ENCODE data around the gene SOX9.
"Not testable (repeated sequence)": the region's sequence is repeated elsewhere in the genome, so short reads cannot be mapped to it uniquely, and the experiment has no call there.

SOX9 gene

DNA sequence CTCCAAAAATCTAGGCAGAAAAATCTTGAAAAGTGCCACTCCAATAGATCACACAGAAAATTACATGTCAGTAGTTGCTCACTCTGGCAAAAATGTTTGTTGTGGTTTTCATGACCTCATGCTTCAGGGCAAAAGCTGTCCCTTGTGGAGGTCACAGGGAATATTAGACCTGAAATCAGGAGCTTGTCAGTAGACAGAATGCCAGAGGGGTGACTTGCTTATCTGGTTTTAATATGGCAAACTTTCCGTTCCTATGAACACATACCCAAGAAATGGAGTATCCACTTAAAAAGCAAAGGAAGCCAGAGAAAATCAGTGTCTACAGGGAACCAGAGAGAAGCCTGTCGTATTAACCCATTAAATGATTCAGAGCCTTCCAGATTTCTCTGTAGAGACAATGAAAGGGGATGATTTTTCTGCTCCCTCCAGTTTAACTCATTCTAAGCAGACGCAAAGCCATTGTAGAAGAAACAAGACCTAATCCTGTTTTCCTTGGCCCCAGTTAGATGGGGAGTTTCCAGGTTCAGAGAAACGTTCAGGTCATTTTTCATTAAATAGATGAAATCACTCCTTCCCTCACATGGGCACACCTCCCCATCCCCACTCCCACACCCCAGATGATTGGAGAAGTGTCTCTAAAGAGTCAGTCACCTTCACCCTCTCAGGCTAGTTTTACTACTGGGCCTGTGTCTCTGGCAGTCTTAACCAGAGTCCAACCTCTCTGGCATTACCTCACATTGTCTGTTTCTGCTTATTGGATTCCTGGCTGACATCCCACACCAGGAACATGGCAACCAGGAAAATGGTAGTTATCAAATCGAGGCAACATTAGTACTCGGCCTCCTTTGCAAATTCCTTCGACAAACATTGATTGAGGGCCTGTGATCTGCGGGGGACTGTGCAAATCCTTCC is 6.0 kb downstream of the SOX9 start:
- peak; percentile 75 for DNase-seq (ENCODE audit: low spot score)

GRCh38 chr17:72128039-72128438 is 7.2 kb downstream of the SOX9 start:
- DNase-seq (ENCODE audit: low spot score), result no peak

DNA sequence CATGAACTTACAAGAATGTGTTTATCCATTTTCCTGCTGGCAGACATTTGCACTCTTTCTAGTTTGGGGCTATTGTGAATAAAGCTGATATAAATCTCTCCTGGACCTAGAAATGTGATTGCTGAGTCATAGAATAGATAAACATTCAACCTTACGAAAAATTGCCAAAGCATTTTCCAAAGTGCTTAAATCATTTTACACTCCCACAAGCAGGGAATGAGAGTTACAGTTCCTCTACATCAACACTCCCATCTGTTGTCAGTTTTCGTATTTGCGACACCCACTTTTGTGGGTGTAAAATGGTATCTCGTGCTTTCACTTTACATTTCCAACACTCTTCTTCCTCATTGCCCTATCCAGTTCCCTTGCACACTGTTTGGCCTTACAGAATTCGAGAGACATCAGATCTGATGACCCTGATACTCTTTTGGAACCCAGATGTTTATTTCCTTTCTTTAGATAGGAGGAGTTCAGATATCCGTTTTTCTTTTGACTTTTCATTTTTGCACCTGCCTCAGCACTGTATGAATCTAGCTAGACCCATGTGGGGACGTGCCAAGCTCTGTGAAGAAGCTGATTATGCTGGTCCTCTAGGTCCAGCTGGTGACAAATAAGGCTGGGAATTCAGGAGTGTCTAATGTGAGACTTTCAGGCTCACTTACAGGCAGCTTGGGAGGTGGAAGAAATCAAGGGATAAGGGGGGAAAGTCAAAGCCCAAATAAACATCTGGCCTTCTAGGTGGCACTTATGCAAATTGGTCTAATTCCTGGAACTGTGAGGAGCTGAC is 14.0 kb downstream of the SOX9 start:
- DNase-seq (ENCODE audit: low spot score), result no peak

- DNase-seq (ENCODE audit: low spot score), result no peak
Observed at GRCh38 chr17:72135546-72136325, 14.9 kb downstream of the SOX9 start.

DNA sequence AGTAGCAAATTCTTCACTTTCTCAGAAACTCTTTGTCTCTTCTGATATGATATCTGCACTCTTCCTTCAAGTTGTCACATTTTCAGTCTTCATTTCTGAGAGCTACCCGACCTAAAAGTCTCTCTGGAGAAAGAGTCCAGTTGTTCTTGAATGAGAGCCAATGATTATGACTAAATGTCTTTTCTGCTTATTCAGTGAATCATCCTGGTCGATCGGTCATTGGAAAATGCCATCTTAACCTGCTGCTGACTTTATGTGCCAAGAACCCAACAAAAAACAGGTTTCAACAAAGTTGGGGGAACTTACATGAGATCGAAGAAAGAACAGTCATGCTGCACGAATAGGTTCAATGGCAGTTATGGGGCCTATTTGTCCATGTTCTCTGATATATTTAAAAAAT is 15.9 kb downstream of the SOX9 start:
- DNase-seq (ENCODE audit: low spot score), result peak; percentile 34

DNA sequence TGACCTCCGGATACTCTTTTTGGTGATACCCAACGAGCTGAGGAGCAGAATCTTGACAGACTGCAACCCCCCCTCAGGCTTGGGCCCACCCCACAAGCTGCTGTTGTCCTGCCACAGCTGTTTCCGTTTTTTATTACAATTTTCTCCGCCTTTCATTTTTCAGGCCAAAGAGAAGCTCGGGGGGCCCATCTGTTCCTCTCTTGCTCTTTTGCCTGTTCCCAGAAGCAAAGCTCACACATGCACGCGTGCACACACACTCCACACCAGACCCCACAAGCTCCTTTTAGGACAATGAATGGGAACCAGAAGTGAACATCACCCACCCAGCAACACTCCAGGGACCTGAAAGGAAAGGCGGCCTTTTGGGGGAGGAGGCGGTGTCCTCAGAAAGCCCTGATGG is 16.3 kb downstream of the SOX9 start:
- DNase-seq (ENCODE audit: low spot score), result no peak

- no peak for DNase-seq (ENCODE audit: low spot score)
Observed at GRCh38 chr17:72139212-72139611, 18.4 kb downstream of the SOX9 start.

GRCh38 chr17:72141336-72141735 is 20.5 kb downstream of the SOX9 start:
- DNase-seq (ENCODE audit: low spot score), result no peak

DNA sequence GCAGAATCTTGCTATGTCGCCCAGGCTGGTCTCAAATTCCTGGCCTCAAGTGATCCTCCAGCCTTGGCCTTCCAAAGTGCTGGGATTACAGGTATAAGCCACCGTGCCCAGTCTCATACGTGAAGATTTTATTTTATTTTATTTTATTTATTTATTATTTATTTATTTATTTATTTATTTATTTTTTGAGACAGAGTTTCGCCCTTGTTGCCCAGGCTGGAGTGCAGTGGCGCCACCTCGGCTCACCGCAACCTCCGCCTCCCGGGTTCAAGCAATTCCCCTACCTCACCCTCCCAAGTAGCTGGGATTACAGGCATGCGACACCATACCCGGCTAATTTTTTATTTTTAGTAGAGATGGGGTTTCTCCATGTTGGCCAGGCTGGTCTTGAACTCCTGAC is 21.3 kb downstream of the SOX9 start:
- not testable (repeated sequence) for DNase-seq (ENCODE audit: low spot score)

DNA sequence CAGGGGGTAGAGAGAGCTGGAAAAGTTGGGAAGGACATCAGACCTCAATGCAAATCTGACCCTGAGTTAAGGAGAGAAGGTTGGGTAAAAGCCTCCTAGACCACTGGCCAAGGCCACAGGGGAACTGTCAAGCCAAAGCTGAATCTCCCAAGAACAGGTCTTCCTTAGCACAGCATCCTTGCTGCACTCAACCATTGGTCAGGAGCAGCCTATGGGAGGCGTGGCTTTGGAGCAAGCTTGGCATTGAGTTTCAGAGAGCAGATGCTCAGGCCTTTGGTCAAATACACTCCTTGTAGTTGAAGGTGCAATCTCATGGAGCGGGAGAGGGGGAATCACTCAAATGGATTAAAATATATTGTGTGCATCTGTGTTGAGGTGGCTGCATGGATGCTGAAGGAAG is 21.8 kb downstream of the SOX9 start:
- DNase-seq (ENCODE audit: low spot score), result no peak

GRCh38 chr17:72143245-72143644 is 22.4 kb downstream of the SOX9 start:
- DNase-seq (ENCODE audit: low spot score), result no peak

GRCh38 chr17:72144101-72144500 is 23.3 kb downstream of the SOX9 start:
- DNase-seq (ENCODE audit: low spot score), result no peak

DNA sequence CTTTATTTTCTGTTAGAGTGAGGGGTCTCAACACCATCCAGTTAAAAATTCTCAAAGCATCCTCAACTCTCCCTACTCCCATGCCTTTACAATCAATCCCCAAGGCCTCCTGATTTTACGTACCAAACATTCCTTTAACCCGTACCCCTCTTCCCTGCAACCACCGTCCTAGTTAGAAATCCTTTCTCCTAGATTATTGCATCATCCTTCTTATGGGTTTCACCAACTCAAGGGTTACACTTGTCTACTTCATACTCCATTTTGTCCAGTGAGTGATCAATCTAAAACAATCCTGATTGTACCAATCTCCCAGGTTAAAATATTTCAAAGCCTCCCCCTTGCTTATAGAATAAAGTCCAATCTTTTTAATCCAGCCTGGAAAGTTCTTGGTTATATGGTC is 24.7 kb downstream of the SOX9 start:
- DNase-seq (ENCODE audit: low spot score), result no peak

- DNase-seq (ENCODE audit: low spot score), result peak; percentile 63
Observed at GRCh38 chr17:72145962-72146361, 25.1 kb downstream of the SOX9 start.

- DNase-seq (ENCODE audit: low spot score), result no peak
Observed at GRCh38 chr17:72146371-72146770, 25.6 kb downstream of the SOX9 start.

GRCh38 chr17:72150632-72151460 is 30.0 kb downstream of the SOX9 start:
- DNase-seq (ENCODE audit: low spot score), result no peak

DNA sequence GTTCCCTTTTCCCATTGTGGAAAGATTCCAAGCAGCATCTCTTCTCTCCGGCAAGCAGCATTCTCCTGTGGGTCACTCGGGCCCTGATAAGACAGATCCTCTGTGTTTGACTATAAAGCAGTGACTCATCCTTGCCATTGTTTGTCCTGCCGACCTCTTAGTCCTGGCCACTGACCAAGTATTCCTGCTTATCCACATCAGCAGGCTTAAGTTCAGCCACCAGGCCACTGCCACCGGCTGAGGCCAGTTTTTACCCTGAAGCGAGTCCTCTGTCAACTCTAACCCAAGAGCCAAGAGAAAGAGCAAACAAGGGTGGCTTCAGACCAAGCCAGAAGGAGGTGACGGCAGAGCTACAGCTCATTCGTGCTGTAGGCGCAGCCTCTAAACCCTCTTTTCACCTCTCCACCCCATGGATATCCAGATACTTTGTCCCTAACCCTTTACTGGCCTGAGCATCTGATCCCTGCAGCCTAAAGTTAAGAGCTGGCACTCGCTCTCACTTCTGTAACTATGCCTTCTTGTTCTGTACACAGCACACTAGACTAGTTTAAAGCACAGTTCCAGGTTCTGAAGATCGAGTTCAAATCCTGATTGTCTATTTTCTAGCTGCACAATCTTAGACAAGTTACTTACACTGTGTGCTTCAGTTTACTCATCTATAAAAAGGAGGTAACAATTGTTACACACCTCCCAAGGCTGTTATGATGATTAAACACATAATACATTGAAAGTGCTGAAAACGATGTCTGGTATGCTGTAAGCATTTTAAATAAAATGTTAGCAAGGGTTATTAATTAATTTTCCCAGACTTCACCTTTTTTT is 31.0 kb downstream of the SOX9 start:
- DNase-seq (ENCODE audit: low spot score), result peak; percentile 81

DNA sequence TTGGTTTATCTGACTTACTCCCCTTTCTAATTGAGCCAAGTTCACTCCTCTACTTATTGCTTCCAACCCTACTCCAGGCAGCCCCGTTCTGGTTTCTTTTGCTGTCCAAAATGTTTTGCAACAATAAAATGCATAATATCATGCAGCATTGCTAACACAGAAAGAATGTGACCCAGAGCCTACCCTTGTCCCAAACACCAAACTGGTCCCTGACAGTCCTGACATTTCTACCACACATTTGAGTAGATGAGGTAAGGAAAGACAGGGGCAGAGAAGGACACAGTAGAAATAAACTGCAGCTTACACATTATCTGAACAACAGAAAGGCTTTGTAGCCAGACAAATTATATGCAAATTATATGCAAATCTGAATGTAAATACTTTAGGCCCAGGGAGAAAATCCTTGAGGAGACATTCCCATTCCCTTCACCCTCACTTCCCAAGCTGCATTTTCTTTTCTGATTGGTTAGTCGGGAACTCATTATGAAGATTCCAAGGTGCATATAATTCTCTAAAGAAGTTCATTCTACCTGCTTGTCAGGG is 31.6 kb downstream of the SOX9 start:
- peak; percentile 70 for DNase-seq (ENCODE audit: low spot score)

DNA sequence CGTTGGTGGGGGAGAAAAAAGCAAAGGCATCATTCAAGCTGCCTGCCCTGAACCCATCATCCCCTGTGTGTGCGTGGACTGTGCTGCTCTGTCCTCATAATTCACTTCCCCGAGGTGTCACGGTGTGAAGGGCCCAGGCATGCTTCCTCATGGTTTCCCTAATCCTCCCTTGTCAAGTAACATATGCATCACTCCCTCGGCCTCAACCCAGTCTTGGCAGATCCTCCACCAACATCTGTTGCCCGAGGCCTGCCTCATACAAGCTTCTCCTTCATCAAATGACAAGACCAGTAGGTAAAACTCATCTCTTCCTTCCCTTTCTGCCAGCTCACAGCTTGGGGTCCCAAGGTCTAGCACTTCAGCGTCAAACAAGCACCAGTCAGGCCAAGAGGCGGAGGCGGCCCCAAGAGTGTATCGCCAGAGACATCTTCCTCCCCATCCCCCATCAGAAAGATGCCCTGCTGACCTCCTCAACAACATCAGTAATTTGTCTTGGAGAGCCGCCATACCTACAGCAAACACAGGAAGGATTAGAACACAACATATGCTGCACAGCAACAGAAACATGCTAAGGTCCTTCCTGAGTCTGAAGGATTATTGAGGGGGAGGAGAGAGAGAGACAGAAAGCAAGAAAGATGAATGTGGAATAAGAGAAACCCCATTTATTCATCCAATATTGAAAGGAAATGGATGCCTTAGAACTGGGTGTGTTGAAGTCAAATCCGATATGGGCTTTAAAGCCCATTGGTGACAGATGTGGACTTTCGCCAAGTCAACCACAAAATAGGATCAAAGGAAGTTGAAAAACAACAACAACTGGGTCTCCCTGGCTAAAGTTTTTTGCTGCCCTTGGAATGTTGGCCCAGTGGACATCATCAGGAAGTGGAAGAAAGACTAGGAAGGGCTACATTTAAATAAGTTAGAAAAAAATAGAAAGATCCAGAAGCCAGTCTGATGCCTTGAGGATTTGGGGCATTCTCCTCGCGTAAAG is 38.4 kb downstream of the SOX9 start:
- no peak for DNase-seq (ENCODE audit: low spot score)
